Activated T-helper 9 cell treated with anti-CD3 and anti-CD28 coated beads, Interleukin-2, amount 50 U/mL, for 16 hours (primary cell): ENCODE measurements around the gene CMTM8.
A peak's percentile ranks its signal among the peaks of the same experiment; 100 is the strongest.

ENCODE experiments used
- DNase-seq: peaks from one replicate; pipeline ENCODE4 v3.0.0-alpha.2; 2020; ENCODE audit warnings: low read depth

CMTM8 gene

DNA sequence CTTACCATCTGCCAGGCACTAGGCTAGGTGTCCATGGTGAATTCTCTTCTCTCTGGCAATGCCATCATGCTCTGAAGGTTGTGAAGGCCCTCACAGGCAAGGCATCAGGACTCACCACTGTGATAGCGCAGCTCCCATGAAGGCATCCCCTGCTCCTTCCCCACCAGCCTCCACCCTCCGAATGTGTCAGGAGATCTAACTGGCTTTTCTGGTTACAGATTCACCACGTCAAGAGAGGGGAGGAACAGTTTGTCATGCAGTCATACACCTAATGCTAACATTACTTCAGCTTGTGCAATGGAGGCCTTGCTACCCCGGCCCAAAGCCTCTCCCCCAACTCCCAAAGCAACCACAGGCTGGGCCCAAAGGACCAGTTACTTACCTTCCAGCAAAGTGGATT is 8.9 kb upstream of the CMTM8 start:
- no peak for DNase-seq

DNA sequence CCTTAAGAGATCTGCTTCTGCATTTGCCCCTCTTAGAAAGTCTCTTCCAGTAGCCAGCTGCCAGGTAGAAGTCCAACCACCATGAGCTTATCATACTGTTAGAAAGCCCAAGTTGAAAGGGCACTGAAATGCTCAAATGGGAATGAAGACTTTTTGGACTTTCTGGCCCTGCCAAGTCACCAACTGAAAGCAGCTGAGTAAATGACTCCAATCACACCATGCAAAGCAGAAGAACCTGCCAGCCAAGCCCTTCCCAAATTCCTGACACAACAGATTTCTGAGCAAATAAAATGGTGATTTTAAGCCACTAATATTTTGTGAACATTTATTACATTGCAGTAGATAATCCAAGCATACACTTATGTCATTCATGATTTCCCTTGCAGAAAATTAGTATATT is 2.1 kb upstream of the CMTM8 start:
- DNase-seq = no peak

DNA sequence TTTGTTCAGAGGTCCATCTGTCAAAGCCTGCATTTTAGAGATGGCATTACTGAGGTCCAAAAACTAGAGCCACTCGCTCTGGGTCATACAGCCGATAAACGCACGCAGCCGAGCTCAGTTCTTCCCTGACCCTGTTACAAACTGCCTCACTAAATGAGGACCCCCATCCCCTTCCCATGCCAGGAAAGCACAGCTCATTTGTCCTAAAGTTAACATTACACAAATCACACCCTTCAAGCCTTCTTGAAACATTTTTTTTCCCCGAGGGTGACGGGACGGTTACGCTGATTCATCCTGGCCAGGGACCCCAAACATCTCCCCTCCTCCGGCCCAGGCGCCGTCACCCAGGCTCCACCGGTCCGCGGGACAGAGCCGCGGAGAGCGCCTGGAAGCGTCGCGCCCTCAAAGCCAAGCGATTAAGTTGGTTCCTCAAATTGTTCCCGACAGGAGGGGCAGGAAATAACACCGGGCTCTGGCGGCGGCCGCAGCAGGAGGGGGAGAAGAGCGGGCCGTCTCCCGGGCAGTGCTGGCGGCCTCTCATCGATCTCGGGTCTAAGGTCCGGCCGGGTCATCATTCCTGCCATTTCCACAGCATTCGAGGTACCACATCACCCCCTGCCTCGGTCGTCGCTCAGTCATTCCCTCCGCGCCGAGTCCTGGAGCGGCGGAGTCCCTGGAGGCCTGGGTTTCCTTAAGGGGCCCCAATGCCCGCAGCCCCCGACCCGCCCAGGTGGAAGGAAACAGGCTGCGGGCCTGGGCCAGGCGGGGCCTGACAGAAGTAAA is 619 bp upstream of the CMTM8 start:
- no peak for DNase-seq

DNA sequence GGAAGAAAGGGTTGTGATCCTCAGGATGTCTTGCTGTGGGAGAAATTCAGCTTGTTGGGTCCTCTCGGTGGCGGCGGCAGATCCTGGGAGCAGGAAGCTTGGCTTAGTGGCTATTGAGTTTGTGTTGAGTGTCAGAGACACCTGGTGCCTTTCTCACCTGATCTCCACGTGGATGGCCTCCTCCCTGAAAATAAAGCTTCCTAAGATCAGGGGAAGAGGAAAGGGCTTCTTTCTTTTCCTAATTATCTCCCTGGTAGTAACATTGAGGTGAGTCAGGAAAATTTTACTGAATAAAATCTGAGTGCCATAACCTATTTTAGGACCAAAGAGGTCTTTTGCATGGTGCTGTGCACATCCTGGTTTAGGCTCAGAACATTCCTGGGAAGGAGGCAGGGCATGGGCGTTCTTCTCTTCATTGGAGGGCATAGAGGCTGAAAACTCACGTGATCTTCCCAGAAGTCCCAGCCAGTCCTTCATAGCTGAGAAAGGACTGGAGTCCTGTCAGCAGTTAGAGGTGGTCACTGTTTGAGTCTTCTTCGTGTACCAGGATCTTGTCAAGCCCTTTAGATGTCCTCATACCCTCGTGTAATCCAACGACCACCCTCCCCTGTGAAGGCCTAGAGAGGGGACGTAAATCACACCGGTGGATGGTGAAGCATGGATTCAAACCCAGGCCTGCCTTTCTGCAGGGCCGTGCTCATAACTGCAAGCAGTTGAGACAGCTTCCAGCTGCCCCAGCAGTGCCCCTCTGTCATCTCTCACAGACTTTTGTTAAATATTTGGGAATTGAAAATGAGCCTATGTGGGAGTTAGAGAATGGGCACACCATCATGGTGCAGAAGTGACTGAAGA is 1.1 kb downstream of the CMTM8 start:
- no peak for DNase-seq

DNA sequence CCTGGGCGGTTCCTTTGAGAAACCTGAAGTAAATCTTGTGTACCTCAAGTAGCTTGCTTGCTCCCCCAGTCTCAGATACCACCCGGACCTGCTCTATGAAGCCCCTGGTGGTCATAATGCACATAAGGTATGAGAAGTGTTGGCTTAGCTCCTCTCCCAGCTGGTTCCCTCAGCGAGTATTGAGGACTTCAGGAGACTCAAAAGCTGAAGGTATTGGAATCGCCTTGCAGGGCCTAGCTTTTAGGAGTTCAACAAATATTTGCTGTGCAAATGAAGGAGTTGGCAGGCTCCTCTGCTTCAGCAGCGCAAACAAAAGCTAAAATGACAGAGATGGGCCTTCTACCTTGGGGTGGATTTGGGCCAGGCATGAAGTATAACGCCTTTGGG is 1.7 kb downstream of the CMTM8 start:
- peak; percentile 14 for DNase-seq

DNA sequence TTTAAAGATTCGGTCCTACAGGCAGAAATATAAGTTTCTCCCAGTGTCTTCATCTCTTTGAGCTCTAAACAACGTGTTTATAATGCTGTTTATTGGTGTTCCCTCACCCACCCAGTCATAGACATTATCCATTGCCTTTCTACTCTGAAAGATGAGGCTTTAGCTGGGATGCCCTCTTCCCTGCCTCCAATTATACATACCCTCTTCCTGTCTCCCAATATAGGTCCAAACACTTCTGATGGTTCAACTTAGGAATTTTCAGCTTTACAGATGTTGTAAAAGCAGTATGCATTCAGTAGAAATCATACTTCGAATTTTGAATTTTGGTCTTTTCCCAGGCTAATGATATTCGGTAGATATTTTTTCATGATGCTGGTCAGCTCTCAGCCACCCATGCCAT is 2.6 kb downstream of the CMTM8 start:
- DNase-seq = no peak

DNA sequence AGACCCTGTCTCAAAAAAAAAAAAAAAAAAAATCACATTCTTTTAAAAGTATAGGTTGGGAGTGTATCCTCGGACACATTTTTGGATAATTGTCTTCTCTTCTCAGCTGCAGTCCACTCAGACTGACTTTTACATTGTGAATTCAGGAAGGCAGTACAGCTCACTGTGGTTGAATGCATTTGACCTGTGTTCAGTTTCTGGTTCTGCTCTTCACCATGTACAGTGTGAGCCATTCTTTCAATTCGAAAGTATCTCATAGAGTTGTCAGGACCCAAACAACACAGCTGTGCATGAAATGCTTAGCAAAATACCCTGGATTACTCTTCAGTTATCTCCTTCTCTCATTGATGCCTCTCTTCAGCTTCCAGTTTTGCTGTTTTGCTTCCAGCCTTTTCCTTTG is 5.0 kb downstream of the CMTM8 start:
- no peak for DNase-seq

DNA sequence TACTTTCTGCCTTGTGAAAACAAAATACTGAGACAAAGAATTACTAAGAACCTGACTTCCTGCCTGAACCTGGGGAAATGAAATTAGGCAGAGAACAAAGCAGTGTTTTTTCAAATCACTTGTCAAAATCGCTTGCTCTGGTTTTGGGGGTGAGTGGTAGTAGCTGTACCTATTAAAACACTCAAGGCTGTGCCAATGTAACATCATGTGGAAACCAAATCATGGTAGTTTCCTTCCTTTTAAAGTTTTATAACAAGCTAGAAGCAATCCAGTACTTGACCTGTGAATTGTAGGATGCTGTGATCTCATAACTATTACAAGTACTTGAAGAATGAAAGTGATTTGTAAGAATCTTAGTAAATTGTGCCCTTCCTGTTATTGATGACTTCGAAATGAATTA is 6.7 kb downstream of the CMTM8 start:
- DNase-seq = no peak

DNA sequence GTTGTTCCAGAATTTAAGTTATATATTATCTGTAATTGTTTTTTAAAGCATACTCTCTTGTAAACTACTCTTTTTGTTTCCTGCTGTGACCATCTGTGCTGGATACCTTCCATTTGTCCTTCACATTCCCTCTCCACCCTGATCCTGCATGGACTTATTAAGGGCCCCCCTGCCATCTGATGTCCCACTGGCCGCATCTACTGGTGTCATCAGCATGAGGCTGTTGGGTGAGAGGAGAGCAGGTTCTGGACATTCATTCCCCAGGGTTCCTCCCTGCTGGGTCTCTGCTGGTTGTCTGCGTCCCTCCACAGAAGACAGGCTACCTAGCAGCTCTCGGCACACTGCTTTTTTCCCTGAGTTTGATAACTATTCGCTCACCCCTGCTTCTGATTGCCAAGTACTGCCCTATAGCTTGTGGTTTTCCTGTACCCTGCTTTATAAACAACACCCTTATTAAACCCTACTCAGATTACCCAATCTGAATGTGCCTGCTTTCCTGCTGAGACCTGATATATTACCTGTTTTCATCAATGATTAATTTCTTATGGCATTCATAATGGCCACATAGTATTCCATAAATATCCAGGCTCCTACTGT is 7.7 kb downstream of the CMTM8 start:
- no peak for DNase-seq

DNA sequence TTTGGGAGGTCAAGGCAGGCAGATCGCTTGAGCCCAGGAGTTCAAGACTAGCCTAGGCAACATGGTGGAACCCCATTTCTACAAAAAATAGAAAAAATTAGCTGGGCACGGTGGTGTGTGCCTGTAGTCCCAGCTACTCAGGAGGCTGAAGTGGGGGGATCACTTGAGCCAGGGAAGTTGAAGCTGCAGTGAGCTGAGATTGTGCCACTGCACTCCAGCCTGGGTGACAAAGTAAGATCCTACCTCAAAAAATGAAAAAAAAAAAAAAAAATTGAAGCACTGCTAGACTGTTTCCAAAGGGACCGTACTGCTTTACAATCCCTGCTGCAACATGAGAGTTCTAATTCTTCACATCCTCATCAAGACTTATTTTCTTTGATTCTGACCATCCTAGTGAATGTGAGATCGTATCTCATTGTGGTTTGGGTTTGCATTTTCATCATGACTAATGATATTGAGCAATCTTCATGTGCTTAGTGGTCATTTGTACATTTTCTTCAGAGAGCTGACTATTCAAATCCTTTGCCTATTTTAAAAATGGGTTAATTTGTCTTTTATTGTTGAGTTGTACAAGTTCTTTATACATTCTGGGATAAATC is 10.8 kb downstream of the CMTM8 start:
- no peak for DNase-seq

DNA sequence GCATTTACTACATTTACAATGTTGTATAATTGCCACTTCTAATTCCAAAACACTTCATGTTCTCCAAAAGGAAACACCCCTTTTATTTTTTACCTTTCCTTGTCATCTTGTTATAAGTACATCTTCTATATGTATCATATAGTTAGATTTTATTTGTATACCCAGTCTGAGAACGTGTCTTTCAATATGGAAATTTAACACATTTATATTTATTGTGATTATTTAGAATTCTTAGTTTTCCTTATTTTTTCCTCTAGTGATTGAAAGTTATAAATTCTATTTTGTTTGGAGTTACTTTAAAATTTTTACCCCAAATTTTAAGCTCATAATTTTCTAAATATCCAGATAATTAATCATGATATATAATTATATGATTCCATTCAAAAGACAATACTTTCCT is 15.8 kb downstream of the CMTM8 start:
- DNase-seq = no peak

DNA sequence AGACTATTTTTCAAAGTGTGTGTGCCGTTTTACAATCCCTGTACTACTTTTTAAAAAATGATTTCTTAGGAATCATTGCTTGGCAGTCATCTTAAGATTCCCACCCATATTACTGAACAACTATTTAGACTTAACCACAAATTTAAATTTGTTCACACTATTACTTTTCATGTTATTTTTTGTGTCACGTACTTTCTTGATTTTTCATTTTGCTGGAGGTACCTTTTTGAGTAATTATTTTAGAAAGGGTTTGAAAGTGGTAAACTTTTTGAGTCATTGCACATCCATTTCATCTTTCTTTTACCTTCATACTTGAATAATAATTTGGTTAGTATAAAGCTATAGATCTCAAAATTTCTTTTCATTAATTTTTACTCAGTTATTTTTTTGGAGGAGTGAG is 16.9 kb downstream of the CMTM8 start:
- no peak for DNase-seq

DNA sequence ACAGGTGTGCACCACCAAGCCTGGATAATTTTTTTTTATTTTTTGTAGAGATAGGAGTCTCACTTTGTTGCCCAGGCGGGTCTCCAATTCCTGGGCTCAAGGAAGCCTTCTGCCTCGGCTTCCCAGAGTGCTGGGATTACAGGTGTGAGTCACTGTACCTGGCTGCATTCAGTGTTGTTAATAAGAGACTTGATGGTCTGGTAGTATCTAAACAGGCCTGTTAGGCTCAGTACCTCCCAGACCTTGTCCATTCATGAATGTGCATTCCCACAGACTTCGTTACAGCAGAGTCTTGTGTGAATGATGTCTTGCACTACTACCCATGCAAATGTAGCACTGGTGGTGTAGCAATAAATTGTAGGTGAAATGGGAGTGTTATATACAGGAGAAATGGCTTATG is 17.7 kb downstream of the CMTM8 start:
- DNase-seq = no peak

DNA sequence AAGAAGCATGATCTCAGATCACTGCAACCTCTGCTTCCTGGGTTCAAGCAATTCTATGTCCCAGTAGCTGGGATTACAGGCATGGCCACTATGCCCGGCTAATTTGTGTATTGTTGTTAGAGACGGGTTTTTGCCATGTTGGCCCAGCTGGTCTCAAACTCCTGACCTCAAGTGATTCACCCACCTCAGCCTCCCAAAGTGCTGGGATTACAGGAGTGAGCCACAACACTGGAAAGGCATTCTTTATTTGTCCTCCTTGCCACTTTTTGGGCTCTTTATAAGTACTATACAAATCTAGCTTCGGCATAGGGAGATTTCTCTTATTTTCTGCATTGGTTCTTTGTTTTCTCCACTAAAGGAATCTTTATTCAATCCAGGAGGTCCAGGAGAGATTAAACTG is 18.6 kb downstream of the CMTM8 start:
- no peak for DNase-seq

DNA sequence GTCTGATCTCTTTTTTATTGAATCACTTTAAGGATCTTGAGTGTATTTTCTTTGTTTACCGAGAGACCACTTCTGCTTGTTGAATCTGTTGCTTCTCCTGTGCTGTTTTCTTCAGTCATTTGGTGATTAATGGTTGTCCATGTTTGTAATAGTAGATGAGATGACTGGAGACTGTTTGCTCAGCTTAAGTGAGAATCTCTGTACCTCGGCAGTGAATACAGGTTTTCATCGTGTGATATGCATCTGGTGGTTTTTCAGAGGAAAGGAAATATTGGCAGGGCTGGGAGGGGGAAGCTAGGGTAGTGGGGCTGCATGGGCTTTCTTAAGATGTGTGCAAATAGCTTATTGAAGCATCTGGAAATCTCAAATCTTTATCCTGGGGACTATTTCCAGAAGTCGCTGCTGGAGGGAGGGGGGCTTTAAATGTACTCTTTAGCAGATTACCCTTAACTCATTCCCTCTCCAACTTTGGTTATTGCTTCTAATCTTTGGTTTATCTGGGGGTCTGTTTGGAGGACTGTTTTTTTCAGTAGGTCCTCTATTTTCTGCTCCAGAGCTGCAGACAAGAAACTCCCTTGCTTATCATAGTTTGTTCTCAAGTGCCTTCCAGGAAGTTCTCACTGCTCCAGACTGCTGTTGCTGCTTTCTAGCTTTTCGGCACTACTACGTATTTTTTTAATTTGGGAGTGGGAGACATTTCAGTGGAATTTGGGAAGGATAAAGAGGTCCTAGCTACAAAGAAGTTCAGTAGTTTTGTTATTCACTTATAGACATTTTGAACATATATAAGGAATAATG is 19.4 kb downstream of the CMTM8 start:
- DNase-seq = no peak

DNA sequence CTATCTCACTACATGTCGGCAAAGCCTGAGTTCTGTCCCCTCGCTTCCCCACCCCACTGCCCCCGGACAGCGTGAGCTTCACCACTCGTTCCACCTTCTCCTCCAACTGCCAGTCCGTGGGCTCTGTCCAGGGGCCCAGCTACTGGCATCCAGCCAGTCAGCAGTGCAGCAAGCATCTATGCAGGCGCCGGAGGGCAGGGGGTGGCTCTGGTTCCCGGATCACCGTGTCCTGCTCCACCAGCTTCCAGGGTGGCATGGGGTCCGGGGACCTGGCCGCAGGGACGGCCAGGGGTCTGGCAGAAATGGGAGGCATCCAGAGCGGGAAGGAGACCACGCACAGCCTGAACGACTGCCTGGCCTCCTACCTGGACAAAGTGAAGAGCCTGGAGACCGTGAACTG is 20.4 kb downstream of the CMTM8 start:
- DNase-seq = no peak

DNA sequence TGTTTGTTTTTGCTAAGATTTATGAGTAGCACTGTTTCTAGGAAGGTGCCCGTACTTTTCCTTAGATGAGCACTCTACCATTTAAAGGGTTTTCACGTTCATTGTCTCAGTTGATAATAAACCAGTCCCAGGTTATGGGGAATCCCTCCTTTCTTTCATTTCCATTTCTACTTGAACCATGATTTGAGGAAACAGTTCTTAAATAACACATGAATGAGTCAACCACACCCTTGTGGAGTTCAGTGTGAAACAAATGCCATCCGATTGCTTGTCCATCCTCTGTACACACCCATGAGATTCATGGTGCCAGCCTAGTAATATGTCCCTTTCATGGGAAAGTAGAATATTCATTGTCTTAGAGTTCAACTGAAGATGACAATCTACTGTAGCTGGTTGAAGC is 23.1 kb downstream of the CMTM8 start:
- DNase-seq = no peak

DNA sequence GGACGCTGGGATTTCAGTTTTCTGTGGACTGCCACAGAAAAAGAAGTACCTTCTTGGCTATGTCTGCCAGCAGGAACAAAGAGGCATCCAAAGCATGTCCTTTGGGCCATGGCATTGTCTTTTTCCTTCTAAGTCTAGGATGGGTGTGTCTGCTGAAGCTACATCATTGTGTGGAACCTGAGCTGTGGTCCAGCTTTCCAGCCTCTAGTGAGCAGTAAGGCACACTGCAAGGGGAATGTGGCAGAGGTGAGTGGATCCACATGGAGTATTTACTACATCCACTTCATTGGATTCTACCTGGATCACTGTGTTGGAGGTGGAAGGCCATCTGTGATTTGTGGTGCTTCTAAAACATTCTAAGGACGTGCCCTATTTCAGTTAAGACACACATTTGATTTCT is 23.7 kb downstream of the CMTM8 start:
- no peak for DNase-seq

DNA sequence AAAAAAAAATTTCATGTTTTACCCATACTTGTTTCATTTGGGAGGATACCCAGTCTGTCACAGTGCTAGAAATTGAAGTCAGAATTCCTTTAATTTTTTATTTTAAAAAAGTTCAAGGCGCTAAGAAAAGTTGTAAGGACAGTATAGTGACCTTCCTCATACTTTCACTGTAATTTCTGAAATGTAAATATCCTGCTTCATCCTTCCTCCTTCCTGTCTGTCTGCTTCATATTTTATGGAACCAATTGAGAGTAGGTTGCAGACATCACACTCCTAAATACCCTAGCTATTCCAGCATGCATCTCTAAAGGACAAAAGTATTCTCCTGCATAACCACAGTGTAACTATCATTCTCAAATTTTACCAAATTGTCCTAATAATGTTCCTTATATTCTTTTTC is 35.8 kb downstream of the CMTM8 start:
- DNase-seq = no peak

DNA sequence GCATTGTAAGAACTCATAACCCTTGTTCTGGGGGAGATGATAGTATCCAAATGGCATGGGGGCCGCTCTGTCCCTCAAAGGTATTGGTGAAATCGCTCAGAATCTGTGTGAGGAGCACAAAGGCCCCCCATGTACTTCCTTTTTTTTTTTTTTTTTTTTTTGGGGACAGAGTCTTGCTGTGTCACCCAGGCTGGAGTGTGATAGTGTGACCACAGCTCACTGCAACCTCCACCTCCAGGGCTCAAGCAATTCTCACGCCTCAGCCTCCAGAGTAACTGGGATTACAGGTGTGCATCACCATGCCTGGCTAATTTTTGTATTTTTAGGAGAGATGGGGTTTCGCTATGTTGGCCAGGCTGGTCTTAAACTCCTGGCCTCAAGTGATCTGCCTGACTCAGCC is 37.0 kb downstream of the CMTM8 start:
- DNase-seq = no peak

DNA sequence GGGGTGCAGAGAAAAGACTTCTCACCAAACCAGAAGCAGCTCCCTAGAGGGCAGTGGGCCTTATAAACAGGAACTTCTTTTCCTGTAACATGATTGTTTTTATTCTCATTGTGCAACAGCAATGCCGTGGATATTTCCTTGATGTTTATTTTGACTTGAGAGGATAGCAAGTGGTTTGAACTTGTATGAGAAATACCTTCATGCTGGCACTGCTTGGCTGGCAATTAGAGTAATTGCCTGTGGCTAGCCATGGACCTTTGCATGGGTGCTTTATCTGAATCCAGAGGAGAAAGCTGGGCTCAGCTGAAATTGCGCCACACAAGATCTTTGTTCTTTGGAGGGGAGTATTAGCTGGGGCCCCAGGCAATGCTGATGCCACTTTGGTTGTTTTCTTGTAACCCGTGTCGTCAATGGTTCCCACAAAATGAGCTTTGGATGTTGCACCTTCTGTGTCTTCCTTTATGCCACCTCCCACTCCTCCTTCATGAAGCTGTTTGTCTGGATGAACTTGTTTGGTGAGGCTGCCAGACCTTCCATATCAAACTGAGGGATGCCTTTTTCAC is 37.9 kb downstream of the CMTM8 start:
- DNase-seq = no peak

DNA sequence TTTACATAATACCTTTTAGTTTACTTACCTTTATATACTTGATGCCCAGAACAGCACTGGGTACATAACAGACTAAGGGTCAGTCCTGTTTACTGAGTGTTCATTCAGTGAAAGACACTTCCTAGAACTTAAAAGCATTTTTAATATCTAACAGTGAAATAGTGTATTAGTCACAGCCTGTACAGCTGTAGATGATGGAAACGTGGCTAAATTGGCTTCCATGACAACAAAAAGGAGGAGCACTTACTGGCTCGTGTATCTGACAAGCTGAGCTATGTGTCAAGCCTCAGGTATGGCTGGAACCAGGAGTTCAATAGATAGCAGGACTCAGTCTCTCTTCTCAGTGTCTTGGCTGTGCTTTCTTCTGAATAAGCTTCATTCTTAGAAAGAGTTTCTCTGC is 40.2 kb downstream of the CMTM8 start:
- DNase-seq = no peak
